ENCODE measurements around the gene SMCO2. TPM values are rescaled to one million over a fixed set of nuclear protein-coding genes. Genes with fewer than 3 reads are reported as not detected.

Gene SMCO2
- total RNA-seq, 1 experiment from 2014 or later: not detected

- no peak for DNase-seq (ENCODE audit: low read depth)
These were observed 104.8 kb downstream of the SMCO2 start for GRCh38 chr12:27551172-27551840.

Other genes starting within 250 kb of the SMCO2 start
- gene STK38L, start 202.4 kb upstream of the SMCO2 start, total RNA-seq (2014; rRNA removed; shearing (Covaris generic)): 11.0 and 14.7 TPM in 2 replicates
- gene BMAL2, start 113.9 kb upstream of the SMCO2 start, total RNA-seq (2014; rRNA removed; shearing (Covaris generic)): 26.1 and 30.2 TPM in 2 replicates
- gene PPFIBP1, start 77.5 kb downstream of the SMCO2 start, total RNA-seq (2014; rRNA removed; shearing (Covaris generic)): 52.0 and 58.0 TPM in 2 replicates
- 1.4 and 1.6 TPM in 2 replicates for gene REP15, start 249.7 kb downstream of the SMCO2 start, total RNA-seq (2014; rRNA removed; shearing (Covaris generic))

Measured in RPMI7951 (cell line).